GM19351 (cell line): ENCODE measurements around the gene CABP4.
A peak's percentile ranks its signal among the peaks of the same experiment; 100 is the strongest.
"Not testable (repeated sequence)": the region's sequence is repeated elsewhere in the genome, so short reads cannot be mapped to it uniquely, and the experiment has no call there.

ENCODE experiments used
- ATAC-seq: cut with Tn5 transposase; IDR thresholded peaks from one replicate; pipeline ENCODE4 v1.9.1; 2021; ENCODE audit warnings: mild to moderate bottlenecking, moderate library complexity; ENCODE audit not compliant: unreplicated experiment

Gene CABP4

DNA sequence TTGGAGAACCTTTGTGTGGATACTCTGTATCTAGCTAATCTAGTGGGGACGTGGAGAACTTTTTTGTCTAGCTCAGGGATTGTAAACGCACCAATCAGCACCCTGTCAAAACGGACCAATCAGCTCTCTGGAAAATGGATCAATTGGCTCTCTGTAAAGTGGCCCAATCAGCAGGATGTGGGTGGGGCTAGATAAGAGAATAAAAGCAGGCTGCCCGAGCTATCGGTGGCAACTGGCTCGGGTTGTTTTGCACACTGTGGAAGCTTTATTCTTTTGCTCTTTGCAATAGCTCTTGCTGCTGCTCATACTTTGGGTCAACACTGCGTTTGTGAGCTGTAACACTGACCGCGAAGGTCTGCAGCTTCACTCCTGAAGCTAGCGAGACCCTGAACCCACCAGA is 21.5 kb downstream of the CABP4 start:
- not testable (repeated sequence) for ATAC-seq

DNA sequence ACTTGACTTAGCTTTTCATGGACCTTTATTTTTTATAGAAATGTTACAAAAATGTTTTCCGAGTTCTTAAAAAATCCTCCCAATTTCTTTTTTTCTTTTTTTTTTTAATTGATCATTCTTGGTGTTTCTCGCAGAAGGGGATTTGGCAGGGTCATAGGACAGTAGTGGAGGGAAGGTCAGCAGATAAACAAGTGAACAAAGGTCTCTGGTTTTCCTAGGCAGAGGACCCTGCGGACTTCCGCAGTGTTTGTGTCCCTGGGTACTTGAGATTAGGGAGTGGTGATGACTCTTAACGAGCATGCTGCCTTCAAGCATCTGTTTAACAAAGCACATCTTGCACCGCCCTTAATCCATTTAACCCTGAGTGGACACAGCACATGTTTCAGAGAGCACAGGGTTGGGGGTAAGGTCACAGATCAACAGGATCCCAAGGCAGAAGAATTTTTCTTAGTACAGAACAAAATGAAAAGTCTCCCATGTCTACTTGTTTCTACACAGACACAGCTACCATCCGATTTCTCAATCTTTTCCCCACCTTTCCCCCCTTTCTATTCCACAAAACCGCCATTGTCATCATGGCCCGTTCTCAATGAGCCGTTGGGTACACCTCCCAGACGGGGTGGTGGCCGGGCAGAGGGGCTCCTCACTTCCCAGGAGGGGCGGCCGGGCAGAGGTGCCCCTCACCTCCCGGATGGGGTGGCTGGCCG is 22.3 kb downstream of the CABP4 start:
- not testable (repeated sequence) for ATAC-seq

DNA sequence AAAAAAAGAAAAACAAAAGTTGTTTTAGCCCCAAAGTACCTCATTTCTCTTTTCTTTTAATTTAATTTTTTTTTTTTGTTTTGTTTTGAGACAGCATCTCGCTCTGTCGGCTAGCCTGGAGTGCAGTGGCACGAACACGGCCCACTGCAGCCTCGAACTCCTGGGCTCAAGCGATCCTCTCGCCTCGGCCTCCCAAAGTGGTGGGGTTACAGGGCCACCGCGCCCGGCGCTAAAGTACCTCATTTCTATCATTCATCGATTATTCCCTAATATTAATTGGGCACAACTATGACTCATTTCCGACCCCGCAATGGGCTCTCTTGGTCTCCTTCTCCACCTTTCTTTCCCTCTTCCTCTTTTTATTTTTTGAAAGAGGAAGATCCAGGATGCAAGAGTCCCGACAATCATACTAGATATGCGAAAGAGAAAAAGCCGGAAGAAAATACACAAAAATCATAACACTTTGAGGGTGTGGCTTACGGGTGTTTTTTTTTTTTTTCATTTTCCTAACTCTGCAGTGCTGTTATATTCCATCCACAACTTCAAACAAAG is 27.2 kb downstream of the CABP4 start:
- no peak for ATAC-seq

DNA sequence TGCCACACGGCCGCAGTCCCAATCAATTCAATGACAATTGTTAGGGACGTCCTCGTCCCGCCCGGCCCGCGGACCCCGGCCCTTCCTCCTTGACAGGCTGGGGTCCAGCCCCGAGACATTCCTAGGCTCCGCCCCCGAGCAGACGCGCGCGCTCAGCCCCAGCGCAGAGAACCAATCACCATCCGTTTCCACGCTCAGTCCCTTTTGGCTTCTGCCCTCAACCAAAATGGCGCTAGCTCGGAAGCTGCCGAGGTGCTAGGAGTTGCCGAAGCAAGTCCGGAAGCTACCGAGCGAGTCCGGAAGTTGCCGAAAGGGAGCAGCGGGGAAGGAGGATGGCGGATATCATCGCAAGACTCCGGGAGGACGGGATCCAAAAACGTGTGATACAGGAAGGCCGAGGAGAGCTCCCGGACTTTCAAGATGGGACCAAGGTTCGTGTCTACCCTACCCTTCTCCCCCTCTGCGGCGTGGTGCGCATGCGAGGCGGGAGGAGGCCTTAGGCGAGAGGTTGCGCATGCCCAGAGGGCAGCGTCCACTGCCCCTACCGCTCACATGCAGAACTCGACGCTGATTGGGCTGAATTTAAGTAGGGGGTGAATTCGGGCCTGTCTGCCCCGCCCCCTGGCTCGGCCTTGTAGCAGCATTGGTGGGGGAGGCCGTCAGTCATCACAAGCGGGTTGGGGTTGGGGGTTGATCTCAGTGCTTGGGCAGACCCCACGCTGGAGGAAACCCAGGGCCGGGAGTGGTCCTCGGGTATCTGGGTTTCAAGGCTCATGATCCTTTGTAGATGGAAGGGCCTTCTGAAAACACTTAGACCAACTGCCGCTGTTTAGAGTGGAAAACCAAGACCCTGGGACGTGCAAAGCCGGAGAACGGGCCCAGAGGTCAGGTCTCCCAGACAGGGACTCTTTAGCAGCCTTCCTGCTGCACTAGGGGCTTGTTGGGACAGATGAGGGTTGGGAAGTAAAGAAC is 28.0 kb downstream of the CABP4 start, which contains the start of gene AIP:
AIP (plus strand) TSS at position 200 of the 972 bp plus-strand sequence; CDS start at position 333, 133 bp downstream.
- peak; percentile 59 for ATAC-seq

DNA sequence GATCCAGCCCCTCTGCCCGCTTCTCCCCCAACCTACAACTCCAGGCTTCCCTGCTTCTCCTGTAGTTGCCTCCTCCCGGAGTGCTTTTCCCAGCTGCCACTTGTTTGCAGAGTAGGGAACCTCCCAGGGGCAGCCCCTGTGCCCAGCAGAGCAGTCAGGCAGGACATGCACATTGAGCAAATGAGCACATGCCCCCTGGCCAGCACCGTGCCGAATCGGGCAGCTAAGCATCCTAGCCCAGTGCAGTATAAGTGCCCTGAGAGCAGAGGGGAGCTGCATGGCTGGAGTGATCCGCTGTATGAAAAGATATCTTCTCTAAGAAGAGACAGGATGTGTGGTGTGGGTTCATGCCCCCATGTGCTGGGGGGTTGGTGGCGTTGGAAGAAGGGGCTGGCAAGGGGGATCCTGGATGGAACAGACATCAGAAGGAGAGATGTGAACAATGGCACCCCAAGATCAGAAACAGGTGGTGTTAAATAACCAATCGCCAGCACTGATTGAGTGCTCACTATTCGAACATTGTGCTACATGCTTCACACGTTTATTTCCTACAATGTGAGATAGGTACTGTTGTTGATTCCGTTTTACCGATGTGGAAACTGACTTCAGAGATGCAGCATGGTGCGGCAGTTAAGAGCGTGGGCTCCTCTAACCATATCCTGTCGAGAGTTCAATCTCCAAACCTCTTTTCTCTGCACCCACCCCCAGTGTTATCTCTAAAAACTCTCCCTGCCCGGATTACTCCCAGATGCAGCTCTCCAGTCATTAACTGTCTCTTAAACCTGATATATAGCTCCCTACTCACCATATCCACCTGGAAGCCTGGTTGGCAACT is 28.9 kb downstream of the CABP4 start:
- no peak for ATAC-seq

DNA sequence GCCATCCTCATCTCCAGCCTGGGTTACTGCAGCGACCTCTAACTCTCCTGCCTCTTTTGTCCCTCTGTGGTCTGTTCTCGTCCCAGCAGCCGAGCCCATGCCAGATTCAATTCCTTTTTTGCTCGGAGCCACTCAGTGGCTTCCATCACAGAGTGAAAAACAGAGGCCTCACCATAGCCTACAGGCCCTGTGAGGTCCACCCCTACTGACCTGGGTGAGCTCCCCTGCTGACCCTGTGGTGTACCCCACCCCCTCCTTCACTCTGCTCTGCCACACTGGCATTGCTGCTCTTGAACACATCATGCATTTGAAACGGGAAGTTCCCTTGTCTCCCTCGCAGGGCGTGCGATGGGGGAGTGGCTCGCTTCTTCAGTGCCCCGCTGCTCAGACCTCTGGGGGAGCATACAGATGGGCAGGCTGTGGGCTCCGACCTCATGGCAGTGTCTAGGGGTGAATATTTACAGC is 29.7 kb downstream of the CABP4 start:
- ATAC-seq, result no peak

DNA sequence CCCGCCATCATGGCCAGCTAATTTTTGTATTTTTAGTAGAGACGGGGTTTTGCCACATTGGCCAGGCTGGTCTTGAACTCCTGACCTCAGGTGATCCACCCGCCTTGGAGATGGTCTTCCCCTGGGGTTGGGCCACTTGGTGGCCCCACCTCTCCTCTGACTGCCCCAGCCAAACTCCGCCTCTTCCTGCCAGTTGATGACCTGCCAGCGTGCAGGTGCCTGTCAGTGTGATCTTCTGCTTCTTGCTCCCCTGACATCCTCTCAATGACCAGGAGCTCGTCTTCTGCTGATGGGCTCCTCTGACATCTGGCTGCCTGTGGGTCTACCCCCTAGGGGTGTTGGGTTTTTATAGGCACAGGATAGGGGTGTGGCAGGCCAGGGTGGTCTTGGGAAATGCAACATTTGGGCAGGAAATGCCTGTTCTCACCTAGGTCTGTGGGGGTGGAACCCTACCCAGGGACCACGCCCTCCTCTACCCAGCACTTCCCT is 30.8 kb downstream of the CABP4 start:
- ATAC-seq, result not testable (repeated sequence)

DNA sequence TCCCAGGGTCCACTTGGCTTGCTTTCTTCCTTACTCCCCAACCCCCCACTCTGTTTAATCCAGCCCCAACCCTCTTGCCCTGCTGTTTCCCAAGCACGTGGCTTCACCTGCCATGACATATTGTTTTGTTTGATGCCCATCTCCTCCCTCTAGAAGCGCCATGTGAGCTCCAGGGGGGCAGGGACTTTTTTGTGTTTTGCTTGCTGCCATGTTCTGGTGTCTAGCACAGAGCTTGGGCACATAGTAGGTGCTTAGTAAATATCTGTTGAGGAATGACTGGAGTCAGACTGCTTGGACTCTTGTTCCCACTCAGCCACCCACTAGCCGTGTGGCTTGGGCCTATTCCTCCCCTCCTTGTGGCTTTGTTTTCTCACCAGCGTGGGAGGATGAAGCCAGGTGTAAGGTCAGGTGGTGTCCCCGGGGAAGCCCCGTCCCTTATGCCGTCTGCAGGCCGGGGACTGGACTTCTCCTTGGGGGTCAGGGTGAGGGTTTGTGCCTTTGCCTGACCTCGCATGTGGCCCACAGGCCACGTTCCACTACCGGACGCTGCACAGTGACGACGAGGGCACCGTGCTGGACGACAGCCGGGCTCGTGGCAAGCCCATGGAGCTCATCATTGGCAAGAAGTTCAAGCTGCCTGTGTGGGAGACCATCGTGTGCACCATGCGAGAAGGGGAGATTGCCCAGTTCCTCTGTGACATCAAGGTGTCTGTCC is 31.5 kb downstream of the CABP4 start:
- peak; percentile 38 for ATAC-seq

DNA sequence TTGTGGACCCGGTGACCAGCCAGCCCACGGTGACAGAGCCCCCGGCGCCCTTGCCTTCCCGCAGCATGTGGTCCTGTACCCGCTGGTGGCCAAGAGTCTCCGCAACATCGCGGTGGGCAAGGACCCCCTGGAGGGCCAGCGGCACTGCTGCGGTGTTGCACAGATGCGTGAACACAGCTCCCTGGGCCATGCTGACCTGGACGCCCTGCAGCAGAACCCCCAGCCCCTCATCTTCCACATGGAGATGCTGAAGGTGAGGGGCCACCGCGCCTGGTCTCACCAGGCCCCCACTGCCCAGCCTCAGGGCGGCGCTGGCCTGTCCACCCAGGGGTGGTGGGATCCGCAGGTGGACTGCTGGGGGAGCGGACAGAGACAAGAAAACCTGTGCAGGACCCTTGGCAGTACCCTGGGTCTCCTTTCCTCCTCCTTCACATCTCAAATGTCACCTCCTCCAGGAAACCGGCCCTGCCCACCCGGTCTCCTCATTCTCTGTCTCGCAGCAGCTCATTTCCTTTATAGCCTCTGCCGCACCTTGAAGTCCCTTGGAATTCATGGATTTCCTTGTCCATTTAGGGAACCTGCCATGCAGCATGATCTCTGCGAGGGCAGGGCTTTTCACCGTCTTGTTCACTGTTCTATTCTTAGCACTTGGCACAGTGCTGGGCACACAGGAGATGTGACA is 34.2 kb downstream of the CABP4 start:
- no peak for ATAC-seq

DNA sequence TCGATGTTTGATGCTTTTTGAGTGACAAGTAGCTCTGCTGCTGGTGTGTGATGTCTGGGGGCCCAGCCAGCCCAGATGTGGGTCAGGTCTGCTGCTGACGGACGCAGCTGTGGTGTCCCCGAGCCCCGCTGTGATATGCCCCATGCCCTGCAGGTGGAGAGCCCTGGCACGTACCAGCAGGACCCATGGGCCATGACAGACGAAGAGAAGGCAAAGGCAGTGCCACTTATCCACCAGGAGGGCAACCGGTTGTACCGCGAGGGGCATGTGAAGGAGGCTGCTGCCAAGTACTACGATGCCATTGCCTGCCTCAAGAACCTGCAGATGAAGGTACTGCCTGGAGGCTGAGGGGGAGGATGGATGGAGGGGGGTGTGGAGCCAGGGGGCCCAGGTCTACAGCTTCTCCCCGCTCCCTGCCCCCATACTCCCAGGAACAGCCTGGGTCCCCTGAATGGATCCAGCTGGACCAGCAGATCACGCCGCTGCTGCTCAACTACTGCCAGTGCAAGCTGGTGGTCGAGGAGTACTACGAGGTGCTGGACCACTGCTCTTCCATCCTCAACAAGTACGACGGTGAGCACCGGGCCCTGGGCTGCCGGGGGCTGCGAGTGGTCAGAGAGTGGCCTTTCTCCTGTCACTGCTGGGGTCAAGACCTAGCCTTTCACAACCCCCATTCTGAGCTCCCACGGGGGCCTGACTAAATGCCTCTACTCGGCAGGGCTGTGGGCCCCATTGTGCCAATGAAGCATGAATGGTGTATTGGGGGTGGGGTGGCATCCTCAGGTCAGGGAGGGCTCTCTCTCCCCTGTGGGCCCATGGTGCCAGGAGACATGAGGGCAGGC is 35.0 kb downstream of the CABP4 start:
- ATAC-seq, result no peak

DNA sequence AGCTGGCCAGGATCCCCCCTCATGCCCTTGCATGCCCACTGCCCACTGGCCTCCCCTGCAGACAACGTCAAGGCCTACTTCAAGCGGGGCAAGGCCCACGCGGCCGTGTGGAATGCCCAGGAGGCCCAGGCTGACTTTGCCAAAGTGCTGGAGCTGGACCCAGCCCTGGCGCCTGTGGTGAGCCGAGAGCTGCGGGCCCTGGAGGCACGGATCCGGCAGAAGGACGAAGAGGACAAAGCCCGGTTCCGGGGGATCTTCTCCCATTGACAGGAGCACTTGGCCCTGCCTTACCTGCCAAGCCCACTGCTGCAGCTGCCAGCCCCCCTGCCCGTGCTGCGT is 35.5 kb downstream of the CABP4 start:
- ATAC-seq, result no peak

DNA sequence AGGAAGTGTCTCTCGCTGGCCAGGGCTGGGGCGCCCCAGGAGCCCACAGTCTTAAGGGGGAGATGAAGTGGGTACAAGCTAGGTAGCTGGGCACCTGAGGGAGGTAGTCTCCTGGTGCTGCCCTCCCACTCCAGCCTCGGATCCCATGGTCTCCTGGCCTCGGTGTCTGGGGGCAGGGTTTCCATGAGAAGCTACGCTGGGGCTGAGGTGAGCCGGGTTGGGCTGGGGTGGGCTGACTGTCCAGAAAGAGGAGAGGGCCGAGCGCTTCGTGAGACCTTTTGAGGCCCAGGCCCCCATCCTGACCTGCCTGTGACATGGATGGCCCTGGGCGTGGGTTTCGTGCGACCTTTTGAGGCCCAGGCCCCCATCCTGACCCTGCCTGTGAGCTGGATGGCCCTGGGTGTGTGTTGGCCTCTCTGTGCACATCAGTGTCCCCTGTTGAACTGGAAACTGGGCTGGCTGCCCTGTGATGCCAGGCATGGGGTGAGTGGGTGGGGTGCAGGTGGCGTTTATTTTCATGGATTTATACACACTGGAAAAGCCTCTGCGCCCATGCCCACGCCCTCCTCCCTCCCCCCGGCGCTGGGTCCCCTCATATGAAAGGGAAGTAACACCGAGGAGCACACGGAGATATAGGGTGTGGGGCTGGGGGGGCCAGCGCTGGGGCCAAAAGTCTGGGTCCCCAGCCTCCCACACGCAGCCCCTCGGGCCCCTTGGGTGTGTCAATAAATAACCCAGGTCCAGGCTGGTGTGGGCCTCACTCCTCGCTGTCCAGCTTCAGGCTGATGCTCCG is 36.3 kb downstream of the CABP4 start:
- ATAC-seq, result no peak

DNA sequence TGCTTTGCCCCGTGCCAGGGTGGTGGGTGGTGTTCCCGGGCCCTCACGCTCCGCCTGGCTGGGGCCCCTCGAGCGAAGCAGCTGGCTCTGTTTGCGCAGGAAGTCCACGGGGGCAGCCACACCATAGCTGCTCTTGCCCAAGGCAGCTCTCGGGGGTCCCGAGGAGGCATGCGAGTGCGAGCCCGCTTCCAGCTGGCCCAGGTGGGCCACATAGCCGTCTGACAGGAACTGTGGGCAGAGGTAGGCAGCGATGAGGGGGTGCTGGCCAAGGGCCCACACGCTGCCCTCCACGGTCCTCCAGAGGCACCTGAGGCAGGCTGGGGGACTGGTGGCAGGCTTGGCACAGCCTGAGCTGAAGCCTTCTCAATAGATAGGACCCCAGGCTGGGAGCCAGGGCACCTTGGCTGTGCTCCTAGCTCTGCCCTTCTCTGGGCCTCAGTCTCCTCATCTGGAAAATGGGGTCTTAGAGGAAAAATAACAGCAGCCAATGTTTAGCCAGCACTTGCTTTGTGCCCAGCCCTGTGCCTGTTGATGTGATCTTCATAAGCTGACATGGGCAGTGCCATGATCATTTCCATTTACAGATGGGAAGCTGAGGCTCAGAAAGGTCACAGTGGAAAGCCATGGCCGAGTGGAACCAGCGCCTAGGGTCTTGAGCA is 37.0 kb downstream of the CABP4 start:
- ATAC-seq, result no peak

DNA sequence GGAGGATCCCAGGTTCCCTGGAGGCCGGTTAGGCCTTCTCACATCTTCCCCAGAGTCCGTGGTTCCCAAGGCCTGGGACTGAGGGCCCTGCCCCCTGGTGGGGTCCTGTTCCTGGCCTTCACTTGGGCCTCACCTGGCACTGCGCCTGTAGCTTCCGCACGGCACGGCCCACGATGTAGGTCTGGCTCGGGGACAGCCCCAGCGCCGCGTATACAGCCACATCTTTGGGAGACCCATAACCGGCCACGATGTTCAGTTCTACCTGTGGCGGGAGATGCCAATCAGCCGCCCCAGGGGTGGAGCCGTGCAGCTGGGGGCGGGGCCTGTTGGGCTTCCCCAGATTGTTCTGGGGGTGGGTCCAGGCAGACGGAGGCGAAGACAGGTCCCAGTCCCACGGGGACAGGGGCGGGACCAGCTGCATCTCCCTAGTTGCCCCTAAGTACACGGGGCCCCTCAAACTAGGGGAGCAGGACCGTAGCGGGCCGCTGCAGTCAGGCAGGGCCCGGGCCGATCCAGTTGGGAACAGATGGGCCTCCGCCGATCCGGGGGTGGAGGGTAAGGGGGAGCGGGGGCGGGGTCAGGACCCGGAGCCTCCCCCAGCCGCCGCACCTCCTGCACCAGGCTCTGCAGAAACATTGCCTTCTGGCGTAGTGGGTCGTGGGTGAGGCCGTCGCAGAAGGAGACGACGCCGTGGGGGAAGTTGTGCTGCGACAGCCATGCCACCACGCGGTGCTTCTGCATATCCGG is 37.8 kb downstream of the CABP4 start:
- ATAC-seq, result no peak

DNA sequence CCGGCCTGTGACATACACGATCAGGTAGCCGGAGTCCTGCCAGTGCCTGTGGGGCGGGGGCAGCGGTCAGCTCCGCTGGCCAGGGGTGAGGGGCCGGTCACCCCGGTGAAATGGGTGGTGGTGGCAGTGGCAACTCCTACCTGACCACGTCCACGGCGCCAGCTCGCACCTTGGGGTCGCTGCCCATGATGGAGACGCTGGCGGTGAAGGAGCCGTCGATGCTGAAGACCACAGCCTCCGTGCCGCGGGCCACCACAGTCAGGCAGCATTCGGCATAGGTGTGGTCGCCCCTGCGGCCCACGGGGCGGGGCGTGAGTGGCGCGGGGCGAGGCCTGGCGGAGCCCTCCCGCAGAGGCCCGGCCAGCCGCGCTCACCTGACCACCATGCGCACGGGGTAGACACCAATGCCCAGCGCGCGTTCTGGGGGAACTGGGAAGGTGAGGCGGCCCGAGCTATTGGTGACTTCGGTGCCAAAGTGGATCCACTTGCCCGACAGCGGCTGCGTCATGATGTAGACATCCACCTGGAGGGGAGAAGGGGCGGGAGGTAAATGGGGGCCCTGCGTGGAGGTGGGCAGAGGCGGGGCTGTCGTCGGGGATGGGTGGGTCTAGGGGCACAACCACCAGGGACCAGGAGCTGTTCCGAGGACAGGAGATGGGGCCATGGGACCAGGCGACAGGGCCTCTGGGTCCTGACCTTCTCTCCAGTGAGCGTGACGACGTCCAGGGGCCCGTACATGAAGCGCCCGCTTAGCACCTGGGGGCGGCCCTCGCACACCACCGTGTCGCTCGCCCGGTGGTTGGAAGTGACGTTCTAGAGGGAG is 38.6 kb downstream of the CABP4 start:
- ATAC-seq, result no peak
